GM18499 (cell line): ENCODE data around the gene PRTN3.

Source experiments
- ATAC-seq: cut with Tn5 transposase; IDR thresholded peaks from one replicate; pipeline ENCODE4 v1.9.1; 2021; ENCODE audit warnings: moderate number of reproducible peaks; ENCODE audit not compliant: insufficient read depth, unreplicated experiment

The PRTN3 gene

GRCh38 chr19:892894-893689 is 52.3 kb downstream of the PRTN3 start, which contains the start of the genes MED16 and RNU6-9:
Gene MED16 (minus strand): TSS chr19:893187. CDS start chr19:891131, 2,056 bp downstream.
Gene RNU6-9 (plus strand): TSS chr19:893484.
- peak; percentile 60 for ATAC-seq

GRCh38 chr19:896434-896833 is 55.6 kb downstream of the PRTN3 start:
- no peak for ATAC-seq

- no peak for ATAC-seq
Observed at GRCh38 chr19:896999-897398, 56.2 kb downstream of the PRTN3 start.

GRCh38 chr19:897442-898039 is 56.7 kb downstream of the PRTN3 start:
- ATAC-seq, result no peak
